ENCODE data around the gene CCDC110. TPM values are rescaled to one million over a fixed set of nuclear protein-coding genes. Genes with fewer than 3 reads are reported as not detected.
A peak's percentile ranks its signal among the peaks of the same experiment; 100 is the strongest.

Gene CCDC110
- polyA plus RNA-seq, 2 of the 4 experiments (the other 2 are of a cell fraction) = 0.06 TPM; not detected in 1

DNA sequence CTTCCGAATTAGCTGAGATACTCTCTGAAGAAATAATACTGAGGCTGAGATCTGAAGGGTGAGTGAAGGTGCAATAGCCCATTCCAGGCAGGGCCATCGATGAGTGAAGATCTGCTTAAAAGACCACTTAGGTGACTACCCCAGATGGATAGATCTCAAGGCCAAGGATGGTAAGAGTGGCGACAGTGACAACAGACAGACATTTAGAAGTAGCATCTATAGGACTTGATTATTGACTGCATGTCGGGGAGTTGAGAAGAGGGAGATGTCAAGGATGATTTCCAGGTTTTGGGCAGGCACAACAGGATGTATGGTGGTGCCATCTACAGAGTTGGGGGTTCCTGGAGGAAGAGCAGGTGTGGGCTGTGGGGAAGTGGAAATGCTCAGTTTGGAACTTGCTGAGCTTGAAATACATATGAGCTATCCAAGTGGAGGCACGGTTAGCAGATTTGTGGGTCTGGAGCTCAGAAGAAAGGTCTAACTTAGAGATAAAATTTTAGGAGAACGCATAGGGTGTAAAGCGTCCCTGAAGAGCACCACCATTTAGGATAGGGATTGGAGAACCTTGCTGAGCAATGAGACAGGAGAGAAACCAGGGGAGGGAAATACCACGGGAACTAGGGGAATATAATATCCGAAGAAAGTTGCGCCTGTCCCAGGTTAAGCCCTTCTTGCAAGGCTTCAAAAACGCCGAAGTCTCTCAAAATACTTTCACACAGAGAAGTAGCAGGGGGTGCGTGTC, 46.5 kb downstream of the CCDC110 start:
- Histone ChIP-seq H3K27ac (peak overlapping the region; percentile 90 to 95), H3K4me2 (peak overlapping the region; percentile 92), H3K4me1 (0 out of 3 replicates have a peak, but pooled peaks cover 6% of the 10 kb centered on the region), H3K4me3 (peak overlapping the region; percentile 74), H3K9me3 (no peaks in the 10 kb centered on the region)
- FAIRE-seq (no peak), ATAC-seq (peak; percentile 62 to 68), DNase-seq (ENCODE audit: low read depth in 1 of 2, low spot score in 1 of 2) (no peak)
- ChIA-PET CTCF (interaction anchor here (1.0 to 1.2 kb wide), 3 partner anchors 22 to 241 kb away, joined by 3 read pairs; no protein-coding TSS in a partner anchor), POLR2A (interaction anchor here (0.6 to 1.6 kb wide), 3 partner anchors 15 to 171 kb away, joined by 3 to 8 read pairs (median 4); partner anchors contain the start of genes ANKRD37 and LRP2BP)
- WGBS (ENCODE audit: missing lambda C conversion rate) = 15% methylated on average over 12 of the region's 13 CpGs
- no peak for TF ChIP-seq CEBPB (IDR thresholded peaks at IDR 0.05)
- no peak for TF ChIP-seq PHF8 (IDR thresholded peaks at IDR 0.05; ENCODE audit: borderline replicate concordance, low read depth)
- no peak for TF ChIP-seq EHF (CRISPR knock-in tag; IDR thresholded peaks at IDR 0.05)
- TF ChIP-seq HDAC2 (IDR thresholded peaks at IDR 0.05) = no peak
- TF ChIP-seq FOSL2 (IDR thresholded peaks at IDR 0.05) = no peak
- TF ChIP-seq FOSL2 (CRISPR knock-in tag; IDR thresholded peaks at IDR 0.05) = no peak
- no peak for TF ChIP-seq CHD2 (IDR thresholded peaks at IDR 0.05; ENCODE audit: low read length, partially characterized antibody)
- no peak for TF ChIP-seq KDM1A (IDR thresholded peaks at IDR 0.05; ENCODE audit: low read depth)
- TF ChIP-seq EHMT2 (IDR thresholded peaks at IDR 0.05; ENCODE audit: low read depth) = no peak
- no peak for TF ChIP-seq HOXB13 (CRISPR knock-in tag; IDR thresholded peaks at IDR 0.05; ENCODE audit: low read depth)
- no peak for TF ChIP-seq HEYL (CRISPR knock-in tag; IDR thresholded peaks at IDR 0.05)
- TF ChIP-seq CBX8 (IDR thresholded peaks at IDR 0.05) = no peak
- TF ChIP-seq, protein P1, sequence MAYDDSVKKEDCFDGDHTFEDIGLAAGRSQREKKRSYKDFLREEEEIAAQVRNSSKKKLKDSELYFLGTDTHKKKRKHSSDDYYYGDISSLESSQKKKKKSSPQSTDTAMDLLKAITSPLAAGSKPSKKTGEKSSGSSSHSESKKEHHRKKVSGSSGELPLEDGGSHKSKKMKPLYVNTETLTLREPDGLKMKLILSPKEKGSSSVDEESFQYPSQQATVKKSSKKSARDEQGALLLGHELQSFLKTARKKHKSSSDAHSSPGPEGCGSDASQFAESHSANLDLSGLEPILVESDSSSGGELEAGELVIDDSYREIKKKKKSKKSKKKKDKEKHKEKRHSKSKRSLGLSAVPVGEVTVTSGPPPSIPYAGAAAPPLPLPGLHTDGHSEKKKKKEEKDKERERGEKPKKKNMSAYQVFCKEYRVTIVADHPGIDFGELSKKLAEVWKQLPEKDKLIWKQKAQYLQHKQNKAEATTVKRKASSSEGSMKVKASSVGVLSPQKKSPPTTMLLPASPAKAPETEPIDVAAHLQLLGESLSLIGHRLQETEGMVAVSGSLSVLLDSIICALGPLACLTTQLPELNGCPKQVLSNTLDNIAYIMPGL (CRISPR knock-in tag; IDR thresholded peaks at IDR 0.05; ENCODE audit: borderline replicate concordance) = no peak

DNA sequence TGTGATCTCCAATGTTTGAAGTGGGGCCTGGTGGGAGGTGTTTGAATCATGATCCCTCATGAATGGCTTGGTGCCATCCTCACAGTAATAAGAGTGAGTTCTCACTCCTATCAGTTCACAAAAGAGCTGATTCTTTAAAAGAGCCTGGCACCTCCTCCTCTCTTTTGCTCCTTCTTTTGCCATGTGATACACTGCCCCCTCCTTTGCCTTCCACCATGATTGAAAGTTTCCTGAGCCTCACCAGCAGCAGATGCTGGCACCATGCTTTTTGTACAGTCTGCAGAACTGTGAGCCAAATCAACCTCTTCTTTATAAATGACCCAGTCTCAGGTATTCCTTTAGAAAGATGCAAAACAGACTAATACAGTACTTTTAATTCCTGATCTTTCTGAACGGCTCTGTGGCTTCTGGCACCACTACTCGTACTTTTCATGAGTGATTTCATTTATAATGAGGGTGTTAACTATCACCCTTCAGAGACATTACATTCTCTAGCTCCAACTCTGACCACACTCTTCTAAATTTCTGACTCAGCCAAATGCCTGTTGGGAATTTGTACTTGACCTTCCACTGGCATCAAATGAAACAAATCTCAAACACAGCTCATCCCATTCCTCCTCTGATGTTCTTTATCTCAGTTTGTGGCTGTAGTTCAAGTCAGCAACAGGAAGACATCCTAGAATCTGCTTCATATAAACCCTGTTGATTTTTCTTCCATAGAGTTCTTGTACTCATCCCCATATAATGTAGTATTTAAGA, 50.0 kb downstream of the CCDC110 start:
- H3K9me3 ChIP-seq = no peaks in the 10 kb centered on the region
- FAIRE-seq = no peak
- no peak overlapping the region for H3K4me2 ChIP-seq
- 91% methylated on average over 2 of the region's 2 CpGs for WGBS (ENCODE audit: missing lambda C conversion rate)
- 0 out of 3 replicates have a peak, but pooled peaks cover 6% of the 10 kb centered on the region for H3K4me1 ChIP-seq
- ChIA-PET CTCF (no interaction called here), POLR2A (no interaction called here)
- TF ChIP-seq PHF8 (IDR thresholded peaks at IDR 0.05; ENCODE audit: borderline replicate concordance, low read depth) (no peak), KDM5A (IDR thresholded peaks at IDR 0.05) (no peak), HDAC2 (IDR thresholded peaks at IDR 0.05) (no peak), RFX5 (IDR thresholded peaks at IDR 0.05) (no peak), FOXS1 (CRISPR knock-in tag; IDR thresholded peaks at IDR 0.05) (no peak), CBX2 (IDR thresholded peaks at IDR 0.05; ENCODE audit: borderline replicate concordance, low read depth) (no peak), SREBF2 (IDR thresholded peaks at IDR 0.05) (no peak), JUNB (IDR thresholded peaks at IDR 0.05) (no peak), HOXB13 (CRISPR knock-in tag; IDR thresholded peaks at IDR 0.05; ENCODE audit: low read depth) (no peak), TP53 (CRISPR knock-in tag; IDR thresholded peaks at IDR 0.05) (no peak), JUN (IDR thresholded peaks at IDR 0.05) (no peak), ESRRA (IDR thresholded peaks at IDR 0.05; ENCODE audit: borderline replicate concordance, low read length) (no peak), POLR2AphosphoS2 (conservative IDR thresholded peaks at IDR 0.05; ENCODE audit: low read length) (no peak)
- TF ChIP-seq, protein P2, sequence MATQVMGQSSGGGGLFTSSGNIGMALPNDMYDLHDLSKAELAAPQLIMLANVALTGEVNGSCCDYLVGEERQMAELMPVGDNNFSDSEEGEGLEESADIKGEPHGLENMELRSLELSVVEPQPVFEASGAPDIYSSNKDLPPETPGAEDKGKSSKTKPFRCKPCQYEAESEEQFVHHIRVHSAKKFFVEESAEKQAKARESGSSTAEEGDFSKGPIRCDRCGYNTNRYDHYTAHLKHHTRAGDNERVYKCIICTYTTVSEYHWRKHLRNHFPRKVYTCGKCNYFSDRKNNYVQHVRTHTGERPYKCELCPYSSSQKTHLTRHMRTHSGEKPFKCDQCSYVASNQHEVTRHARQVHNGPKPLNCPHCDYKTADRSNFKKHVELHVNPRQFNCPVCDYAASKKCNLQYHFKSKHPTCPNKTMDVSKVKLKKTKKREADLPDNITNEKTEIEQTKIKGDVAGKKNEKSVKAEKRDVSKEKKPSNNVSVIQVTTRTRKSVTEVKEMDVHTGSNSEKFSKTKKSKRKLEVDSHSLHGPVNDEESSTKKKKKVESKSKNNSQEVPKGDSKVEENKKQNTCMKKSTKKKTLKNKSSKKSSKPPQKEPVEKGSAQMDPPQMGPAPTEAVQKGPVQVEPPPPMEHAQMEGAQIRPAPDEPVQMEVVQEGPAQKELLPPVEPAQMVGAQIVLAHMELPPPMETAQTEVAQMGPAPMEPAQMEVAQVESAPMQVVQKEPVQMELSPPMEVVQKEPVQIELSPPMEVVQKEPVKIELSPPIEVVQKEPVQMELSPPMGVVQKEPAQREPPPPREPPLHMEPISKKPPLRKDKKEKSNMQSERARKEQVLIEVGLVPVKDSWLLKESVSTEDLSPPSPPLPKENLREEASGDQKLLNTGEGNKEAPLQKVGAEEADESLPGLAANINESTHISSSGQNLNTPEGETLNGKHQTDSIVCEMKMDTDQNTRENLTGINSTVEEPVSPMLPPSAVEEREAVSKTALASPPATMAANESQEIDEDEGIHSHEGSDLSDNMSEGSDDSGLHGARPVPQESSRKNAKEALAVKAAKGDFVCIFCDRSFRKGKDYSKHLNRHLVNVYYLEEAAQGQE (IDR thresholded peaks at IDR 0.05) = no peak
- no peak for DNase-seq (ENCODE audit: low read depth in 1 of 2, low spot score in 1 of 2)
- ATAC-seq = no peak
- no peak overlapping the region for H3K4me3 ChIP-seq
- H3K27ac ChIP-seq = no peak overlapping the region
